ENCODE data around the gene OR2T11. TPM values are rescaled to one million over a fixed set of nuclear protein-coding genes. Genes with fewer than 3 reads are reported as not detected.
"Not testable (repeated sequence)": the region's sequence is repeated elsewhere in the genome, so short reads cannot be mapped to it uniquely, and the experiment has no call there.

Gene OR2T11
- total RNA-seq (not detected), polyA plus RNA-seq (ENCODE audit: insufficient read depth, low read depth, low replicate concordance) (not detected)
- long read RNA-seq, donor 1, result 0 reads
- long read RNA-seq, donor 2, result 0 reads

GRCh38 chr1:248634991-248635390, at the start of gene OR2T11:
TSS of gene OR2T11 (minus strand) at chr1:248635091. CDS start at chr1:248627128, 7,963 bp downstream.
- H3K27me3 ChIP-seq; H3K4me3 ChIP-seq; H3K9me3 ChIP-seq; DNase-seq; H3K4me1 ChIP-seq; H3K27ac ChIP-seq; H3K36me3 ChIP-seq (ENCODE audit: low read depth, missing control alignments); intact Hi-C loops (cut with DNase I; ENCODE audit: low total_unique reads): not testable (repeated sequence)
- WGBS, 2 donors, result no CpG with 5 or more reads among the region's 2 CpGs

GRCh38 chr1:248681651-248682050, 46.8 kb upstream of the OR2T11 start:
- H3K4me1 ChIP-seq, result no peaks in the 10 kb centered on the region
- H3K36me3 ChIP-seq (ENCODE audit: low read depth, missing control alignments), result no peaks in the 10 kb centered on the region
- no peak overlapping the region for H3K4me3 ChIP-seq
- DNase-seq, result no peak
- 87 to 88% methylated on average over 8 of the region's 8 CpGs for WGBS, 2 donors
- no peak overlapping the region for H3K27ac ChIP-seq
- no peaks in the 10 kb centered on the region for H3K9me3 ChIP-seq
- intact Hi-C loops (cut with DNase I; ENCODE audit: low total_unique reads), result no loop called here
- H3K27me3 ChIP-seq, result no peaks in the 10 kb centered on the region
- no peak for TF ChIP-seq CTCF (IDR thresholded peaks at IDR 0.05)
- TF ChIP-seq POLR2A (IDR thresholded peaks at IDR 0.05), result no peak

GRCh38 chr1:248670003-248670402, 35.1 kb upstream of the OR2T11 start:
- Histone ChIP-seq H3K4me1 (no peaks in the 10 kb centered on the region), H3K4me3 (no peak overlapping the region), H3K27me3 (no peaks in the 10 kb centered on the region), H3K36me3 (ENCODE audit: low read depth, missing control alignments) (no peaks in the 10 kb centered on the region), H3K9me3 (no peaks in the 10 kb centered on the region), H3K27ac (no peak overlapping the region)
- no peak for DNase-seq
- TF ChIP-seq POLR2A (IDR thresholded peaks at IDR 0.05), result no peak
- TF ChIP-seq CTCF (IDR thresholded peaks at IDR 0.05), result no peak
- WGBS, 2 donors, result 65 to 77% methylated on average over 1 of the region's 1 CpG
- intact Hi-C loops (cut with DNase I; ENCODE audit: low total_unique reads), result no loop called here

GRCh38 chr1:248663453-248664328, 28.8 kb upstream of the OR2T11 start:
- 69 to 71% methylated on average over 5 of the region's 5 CpGs for WGBS, 2 donors
- H3K9me3 ChIP-seq; intact Hi-C loops (cut with DNase I; ENCODE audit: low total_unique reads); H3K27ac ChIP-seq; H3K36me3 ChIP-seq (ENCODE audit: low read depth, missing control alignments); H3K27me3 ChIP-seq; H3K4me1 ChIP-seq; H3K4me3 ChIP-seq; DNase-seq: not testable (repeated sequence)

GRCh38 chr1:248656797-248657196, 21.9 kb upstream of the OR2T11 start:
- H3K9me3 ChIP-seq; H3K4me3 ChIP-seq; H3K27ac ChIP-seq; intact Hi-C loops (cut with DNase I; ENCODE audit: low total_unique reads); DNase-seq; H3K4me1 ChIP-seq; H3K36me3 ChIP-seq (ENCODE audit: low read depth, missing control alignments); H3K27me3 ChIP-seq: not testable (repeated sequence)
- 37 to 49% methylated on average over 6 of the region's 6 CpGs for WGBS, 2 donors

GRCh38 chr1:248655354-248655753, 20.5 kb upstream of the OR2T11 start, which contains the start of gene OR2T27:
TSS of gene OR2T27 (minus strand) at chr1:248655528. CDS start at chr1:248650884, 4,644 bp downstream.
- H3K27ac ChIP-seq; H3K4me3 ChIP-seq; DNase-seq; H3K9me3 ChIP-seq; H3K27me3 ChIP-seq; H3K36me3 ChIP-seq (ENCODE audit: low read depth, missing control alignments); intact Hi-C loops (cut with DNase I; ENCODE audit: low total_unique reads); H3K4me1 ChIP-seq: not testable (repeated sequence)
- WGBS, 2 donors, result no CpG with 5 or more reads among the region's 3 CpGs

- WGBS, 2 donors, result no CpG with 5 or more reads among the region's 1 CpG
- H3K9me3 ChIP-seq; DNase-seq; H3K27ac ChIP-seq; H3K4me3 ChIP-seq; H3K27me3 ChIP-seq; H3K4me1 ChIP-seq; H3K36me3 ChIP-seq (ENCODE audit: low read depth, missing control alignments); intact Hi-C loops (cut with DNase I; ENCODE audit: low total_unique reads): not testable (repeated sequence)
Measured at GRCh38 chr1:248648770-248649536, 14.1 kb upstream of the OR2T11 start.

GRCh38 chr1:248645178-248645577, 10.3 kb upstream of the OR2T11 start, which contains the start of gene OR2T35:
TSS of gene OR2T35 (minus strand) at chr1:248645278. CDS start at chr1:248639258, 6,020 bp downstream.
- DNase-seq; H3K27me3 ChIP-seq; intact Hi-C loops (cut with DNase I; ENCODE audit: low total_unique reads); H3K27ac ChIP-seq; H3K4me3 ChIP-seq; H3K36me3 ChIP-seq (ENCODE audit: low read depth, missing control alignments); H3K4me1 ChIP-seq; H3K9me3 ChIP-seq: not testable (repeated sequence)
- 80 to 100% methylated on average over 1 of the region's 3 CpGs for WGBS, 2 donors

- H3K4me1 ChIP-seq; DNase-seq; H3K27ac ChIP-seq; intact Hi-C loops (cut with DNase I; ENCODE audit: low total_unique reads); H3K9me3 ChIP-seq; H3K27me3 ChIP-seq; H3K4me3 ChIP-seq; H3K36me3 ChIP-seq (ENCODE audit: low read depth, missing control alignments): not testable (repeated sequence)
- WGBS, 2 donors, result no CpG with 5 or more reads among the region's 4 CpGs
Measured at GRCh38 chr1:248642971-248643651, 8.2 kb upstream of the OR2T11 start.

All from testis (tissue), 5 donors.